HepG2 (cell line): ENCODE data around the gene TARS3. TPM values are rescaled to one million over a fixed set of nuclear protein-coding genes. Genes with fewer than 3 reads are reported as not detected.

Experiments used
- HNRNPUL1 ChIP-seq: fragments of 200-400 bp; formaldehyde crosslinking; IDR thresholded peaks from 2 replicates; pipeline ENCODE4 v1.6.1; 2017; ENCODE audit warnings: low read depth, mild to moderate bottlenecking, low read length, moderate library complexity
- NFYC ChIP-seq: IDR thresholded peaks from 2 replicates; pipeline ENCODE4 v1.6.1; 2016; ENCODE audit warnings: missing genetic modification reagents, missing compliant biosample characterization
- PAF1 ChIP-seq: IDR thresholded peaks from 2 replicates; pipeline ENCODE4 v1.6.1; 2016; ENCODE audit warnings: missing genetic modification reagents, missing compliant biosample characterization
- SIN3A ChIP-seq: IDR thresholded peaks from 2 replicates; pipeline ENCODE4 v1.6.1; 2011; ENCODE audit warnings: low read depth, mild to moderate bottlenecking, control low read depth, low read length, borderline replicate concordance
- SRF ChIP-seq: IDR thresholded peaks from 2 replicates; pipeline ENCODE4 v1.6.1; 2011; ENCODE audit warnings: mild to moderate bottlenecking, low read depth, low read length, moderate library complexity
- ZNF460 ChIP-seq: sonication (generic); formaldehyde crosslinking; IDR thresholded peaks from 2 replicates; pipeline ENCODE4 v1.5.1; 2020; ENCODE audit warnings: missing genetic modification reagents, mild to moderate bottlenecking, borderline replicate concordance
- polyA plus RNA-seq, 8 experiments: library from polyadenylated mRNA; depleted of rRNA in 3 of 8; stranded (reverse) in 7 of 8; unstranded in 1 of 8; fragments of >200 nt; fragmentation: Illumina TruSeq in 4 of 8; extraction: Trizol in 4 of 8; gene quantifications; 2 replicates each; pipeline versions ENCODE4 v1.2.1 to v1.2.3, GENCODE V29; 2011 to 2016; ENCODE audit warnings: low read depth in 4 of 8, missing spikeins in 1 of 8, mixed read lengths in 1 of 8; ENCODE audit not compliant: insufficient read depth in 1 of 8
- total RNA-seq, 5 experiments: library from RNA; depleted of rRNA; stranded (reverse); fragments of >200 nt; fragmentation: Illumina TruSeq; extraction: Trizol; gene quantifications; 2 replicates each; pipeline ENCODE4 v1.2.3, GENCODE V29; 2016; ENCODE audit warnings: low read depth in 1 of 5
- TF ChIP-seq, protein P1 (sequence below), 2 experiments: sonication (generic) in 1 of 2; formaldehyde crosslinking in 1 of 2; IDR thresholded peaks; 2 replicates each; pipeline versions ENCODE4 v1.6.1 to v1.9.0; 2014 to 2022; ENCODE audit warnings: antibody characterized with exemption in 1 of 2, borderline replicate concordance in 1 of 2, inconsistent platforms in 1 of 2, low read depth in 1 of 2, missing genetic modification reagents in 1 of 2
- TF ChIP-seq, protein P2 (sequence below): sonication (generic); formaldehyde crosslinking; IDR thresholded peaks from 2 replicates; pipeline ENCODE4 v1.4.0; 2020; ENCODE audit warnings: missing genetic modification reagents, low read depth, mild to moderate bottlenecking, borderline replicate concordance
- TF ChIP-seq, protein P3 (sequence below): IDR thresholded peaks from 2 replicates; pipeline ENCODE4 v1.6.1; 2016; ENCODE audit warnings: low read depth, control low read depth
- TF ChIP-seq, protein P4 (sequence below): sonication (generic); formaldehyde crosslinking; IDR thresholded peaks from 2 replicates; pipeline ENCODE4 v1.8.1; 2023; ENCODE audit warnings: mild to moderate bottlenecking, moderate library complexity, missing genetic modification reagents
- TF ChIP-seq, protein P5 (sequence below): sonication (generic); formaldehyde crosslinking; IDR thresholded peaks from 2 replicates; pipeline ENCODE4 v1.4.0; 2020; ENCODE audit warnings: mild to moderate bottlenecking, missing genetic modification reagents, borderline replicate concordance
- TF ChIP-seq, protein P6 (sequence below): sonication (generic); IDR thresholded peaks from 2 replicates; pipeline ENCODE4 v1.6.1; 2016; ENCODE audit warnings: low read depth, borderline replicate concordance

The TARS3 gene
- total and polyA plus RNA-seq, 2 of the 13 experiments (the other 11 are each of a cell fraction or from before 2014, with no cell fraction given), result 4.1 to 11.7 TPM

DNA sequence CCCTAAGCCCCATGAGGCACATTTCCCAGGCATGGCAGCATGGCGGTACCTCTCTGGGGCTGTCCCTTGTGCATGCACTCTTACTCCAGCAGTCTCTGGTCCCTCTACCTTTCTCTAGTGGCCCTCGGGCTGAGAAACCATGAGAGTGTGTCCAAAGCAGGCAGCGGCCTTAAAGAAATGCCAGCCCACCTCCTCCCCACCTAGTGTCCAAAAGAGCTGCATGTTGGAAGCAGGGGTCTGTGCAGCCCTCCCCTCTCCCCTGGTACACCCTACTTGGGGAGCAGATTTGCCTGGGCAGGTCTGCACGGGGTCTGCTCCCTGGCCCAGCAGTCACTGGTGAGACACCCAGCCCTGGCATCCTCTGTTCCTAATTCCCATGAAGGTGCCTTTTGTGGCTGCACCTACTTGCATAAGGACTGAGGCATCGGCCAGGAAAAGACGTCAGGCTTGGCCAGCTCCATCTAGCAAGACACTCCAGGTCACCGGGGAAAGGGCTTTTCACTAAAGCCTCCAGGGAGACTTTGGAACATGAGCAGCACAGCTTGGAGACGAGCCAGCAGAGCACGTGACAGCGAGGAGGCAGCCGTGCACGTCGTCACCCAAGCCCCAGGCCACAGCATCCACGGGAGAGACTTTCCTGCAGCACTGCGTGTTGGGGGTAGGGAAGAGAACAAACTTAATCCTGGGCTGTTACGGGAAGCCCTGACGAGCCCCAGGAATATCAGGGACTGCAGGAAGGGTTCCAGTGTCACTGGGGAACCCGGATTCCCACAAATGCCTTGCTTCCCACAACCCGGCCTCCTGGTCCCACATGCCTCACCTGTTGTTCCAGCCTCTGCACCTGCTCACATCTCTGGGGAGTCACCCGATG is 110.9 kb downstream of the TARS3 start (continued):
- TF ChIP-seq, protein P1, sequence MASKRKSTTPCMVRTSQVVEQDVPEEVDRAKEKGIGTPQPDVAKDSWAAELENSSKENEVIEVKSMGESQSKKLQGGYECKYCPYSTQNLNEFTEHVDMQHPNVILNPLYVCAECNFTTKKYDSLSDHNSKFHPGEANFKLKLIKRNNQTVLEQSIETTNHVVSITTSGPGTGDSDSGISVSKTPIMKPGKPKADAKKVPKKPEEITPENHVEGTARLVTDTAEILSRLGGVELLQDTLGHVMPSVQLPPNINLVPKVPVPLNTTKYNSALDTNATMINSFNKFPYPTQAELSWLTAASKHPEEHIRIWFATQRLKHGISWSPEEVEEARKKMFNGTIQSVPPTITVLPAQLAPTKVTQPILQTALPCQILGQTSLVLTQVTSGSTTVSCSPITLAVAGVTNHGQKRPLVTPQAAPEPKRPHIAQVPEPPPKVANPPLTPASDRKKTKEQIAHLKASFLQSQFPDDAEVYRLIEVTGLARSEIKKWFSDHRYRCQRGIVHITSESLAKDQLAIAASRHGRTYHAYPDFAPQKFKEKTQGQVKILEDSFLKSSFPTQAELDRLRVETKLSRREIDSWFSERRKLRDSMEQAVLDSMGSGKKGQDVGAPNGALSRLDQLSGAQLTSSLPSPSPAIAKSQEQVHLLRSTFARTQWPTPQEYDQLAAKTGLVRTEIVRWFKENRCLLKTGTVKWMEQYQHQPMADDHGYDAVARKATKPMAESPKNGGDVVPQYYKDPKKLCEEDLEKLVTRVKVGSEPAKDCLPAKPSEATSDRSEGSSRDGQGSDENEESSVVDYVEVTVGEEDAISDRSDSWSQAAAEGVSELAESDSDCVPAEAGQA (IDR thresholded peaks at IDR 0.05; ENCODE audit: low read depth), result no peak
- TF ChIP-seq, protein P1 (CRISPR knock-in tag; IDR thresholded peaks at IDR 0.05; ENCODE audit: borderline replicate concordance), result no peak
- TF ChIP-seq SRF (no peak), NFYC (CRISPR knock-in tag) (no peak), SIN3A (no peak), ZNF460 (CRISPR knock-in tag) (no peak), PAF1 (CRISPR knock-in tag) (no peak), HNRNPUL1 (no peak)
- TF ChIP-seq, protein P2, sequence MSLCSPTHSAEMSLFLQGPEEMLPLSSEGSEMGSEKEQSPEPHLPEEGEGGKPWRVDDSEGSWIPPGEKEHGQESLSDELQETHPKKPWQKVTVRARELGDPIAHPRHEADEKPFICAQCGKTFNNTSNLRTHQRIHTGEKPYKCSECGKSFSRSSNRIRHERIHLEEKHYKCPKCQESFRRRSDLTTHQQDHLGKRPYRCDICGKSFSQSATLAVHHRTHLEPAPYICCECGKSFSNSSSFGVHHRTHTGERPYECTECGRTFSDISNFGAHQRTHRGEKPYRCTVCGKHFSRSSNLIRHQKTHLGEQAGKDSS (CRISPR knock-in tag), result no peak
- TF ChIP-seq, protein P3, sequence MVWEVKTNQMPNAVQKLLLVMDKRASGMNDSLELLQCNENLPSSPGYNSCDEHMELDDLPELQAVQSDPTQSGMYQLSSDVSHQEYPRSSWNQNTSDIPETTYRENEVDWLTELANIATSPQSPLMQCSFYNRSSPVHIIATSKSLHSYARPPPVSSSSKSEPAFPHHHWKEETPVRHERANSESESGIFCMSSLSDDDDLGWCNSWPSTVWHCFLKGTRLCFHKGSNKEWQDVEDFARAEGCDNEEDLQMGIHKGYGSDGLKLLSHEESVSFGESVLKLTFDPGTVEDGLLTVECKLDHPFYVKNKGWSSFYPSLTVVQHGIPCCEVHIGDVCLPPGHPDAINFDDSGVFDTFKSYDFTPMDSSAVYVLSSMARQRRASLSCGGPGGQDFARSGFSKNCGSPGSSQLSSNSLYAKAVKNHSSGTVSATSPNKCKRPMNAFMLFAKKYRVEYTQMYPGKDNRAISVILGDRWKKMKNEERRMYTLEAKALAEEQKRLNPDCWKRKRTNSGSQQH (CRISPR knock-in tag), result no peak
- TF ChIP-seq, protein P4, sequence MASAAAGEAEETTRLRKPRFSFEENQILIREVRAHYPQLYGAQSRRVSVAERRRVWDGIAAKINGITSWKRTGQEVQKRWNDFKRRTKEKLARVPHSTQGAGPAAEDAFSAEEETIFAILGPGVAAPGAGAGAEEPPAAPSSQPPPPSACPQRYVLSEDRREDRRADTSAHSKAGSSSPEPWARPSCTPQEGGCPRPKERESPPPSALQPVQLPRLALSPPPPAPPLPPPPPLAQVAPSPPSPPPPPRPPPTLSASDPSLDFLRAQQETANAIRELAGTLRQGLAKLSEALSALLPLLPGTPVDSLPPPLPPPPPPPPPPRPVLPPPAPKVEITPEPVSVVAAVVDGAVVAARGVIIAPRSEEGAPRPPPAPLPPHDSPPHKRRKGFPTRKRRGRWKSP (CRISPR knock-in tag), result peak; percentile 18; the same call in 1 of the 2 replicates
- TF ChIP-seq, protein P5, sequence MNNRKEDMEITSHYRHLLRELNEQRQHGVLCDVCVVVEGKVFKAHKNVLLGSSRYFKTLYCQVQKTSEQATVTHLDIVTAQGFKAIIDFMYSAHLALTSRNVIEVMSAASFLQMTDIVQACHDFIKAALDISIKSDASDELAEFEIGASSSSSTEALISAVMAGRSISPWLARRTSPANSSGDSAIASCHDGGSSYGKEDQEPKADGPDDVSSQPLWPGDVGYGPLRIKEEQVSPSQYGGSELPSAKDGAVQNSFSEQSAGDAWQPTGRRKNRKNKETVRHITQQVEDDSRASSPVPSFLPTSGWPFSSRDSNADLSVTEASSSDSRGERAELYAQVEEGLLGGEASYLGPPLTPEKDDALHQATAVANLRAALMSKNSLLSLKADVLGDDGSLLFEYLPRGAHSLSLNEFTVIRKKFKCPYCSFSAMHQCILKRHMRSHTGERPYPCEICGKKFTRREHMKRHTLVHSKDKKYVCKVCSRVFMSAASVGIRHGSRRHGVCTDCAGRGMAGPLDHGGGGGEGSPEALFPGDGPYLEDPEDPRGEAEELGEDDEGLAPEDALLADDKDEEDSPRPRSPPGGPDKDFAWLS (CRISPR knock-in tag), result no peak
- TF ChIP-seq, protein P6, sequence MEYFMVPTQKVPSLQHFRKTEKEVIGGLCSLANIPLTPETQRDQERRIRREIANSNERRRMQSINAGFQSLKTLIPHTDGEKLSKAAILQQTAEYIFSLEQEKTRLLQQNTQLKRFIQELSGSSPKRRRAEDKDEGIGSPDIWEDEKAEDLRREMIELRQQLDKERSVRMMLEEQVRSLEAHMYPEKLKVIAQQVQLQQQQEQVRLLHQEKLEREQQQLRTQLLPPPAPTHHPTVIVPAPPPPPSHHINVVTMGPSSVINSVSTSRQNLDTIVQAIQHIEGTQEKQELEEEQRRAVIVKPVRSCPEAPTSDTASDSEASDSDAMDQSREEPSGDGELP, result no peak
